DND-41 (cell line): Measurements from ENCODE around the gene NKTR.

ENCODE experiments used
- EZH2 ChIP-seq: IDR thresholded peaks from 3 replicates; pipeline ENCODE4 v1.6.1; 2012; ENCODE audit warnings: borderline replicate concordance, low read depth, mild to moderate bottlenecking, moderate library complexity, low read length, inconsistent platforms; ENCODE audit not compliant: severe bottlenecking
- TF ChIP-seq, protein P1 (sequence below): IDR thresholded peaks from 2 replicates; pipeline ENCODE4 v1.5.1; 2012; ENCODE audit warnings: borderline replicate concordance, low read length, moderate library complexity, mild to moderate bottlenecking; ENCODE audit not compliant: poor library complexity, severe bottlenecking; ENCODE audit errors: extremely low read depth

- TF ChIP-seq, protein P1, sequence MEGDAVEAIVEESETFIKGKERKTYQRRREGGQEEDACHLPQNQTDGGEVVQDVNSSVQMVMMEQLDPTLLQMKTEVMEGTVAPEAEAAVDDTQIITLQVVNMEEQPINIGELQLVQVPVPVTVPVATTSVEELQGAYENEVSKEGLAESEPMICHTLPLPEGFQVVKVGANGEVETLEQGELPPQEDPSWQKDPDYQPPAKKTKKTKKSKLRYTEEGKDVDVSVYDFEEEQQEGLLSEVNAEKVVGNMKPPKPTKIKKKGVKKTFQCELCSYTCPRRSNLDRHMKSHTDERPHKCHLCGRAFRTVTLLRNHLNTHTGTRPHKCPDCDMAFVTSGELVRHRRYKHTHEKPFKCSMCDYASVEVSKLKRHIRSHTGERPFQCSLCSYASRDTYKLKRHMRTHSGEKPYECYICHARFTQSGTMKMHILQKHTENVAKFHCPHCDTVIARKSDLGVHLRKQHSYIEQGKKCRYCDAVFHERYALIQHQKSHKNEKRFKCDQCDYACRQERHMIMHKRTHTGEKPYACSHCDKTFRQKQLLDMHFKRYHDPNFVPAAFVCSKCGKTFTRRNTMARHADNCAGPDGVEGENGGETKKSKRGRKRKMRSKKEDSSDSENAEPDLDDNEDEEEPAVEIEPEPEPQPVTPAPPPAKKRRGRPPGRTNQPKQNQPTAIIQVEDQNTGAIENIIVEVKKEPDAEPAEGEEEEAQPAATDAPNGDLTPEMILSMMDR: no peak
- TF ChIP-seq EZH2: no peak
These were observed 96.1 kb downstream of the NKTR start for GRCh38 chr3:42696356-42697288.
